NCI-H510A treated with DMSO at 0.1 percent for 48 hours (cell line): Measurements from ENCODE around the gene CD46.
A peak's percentile ranks its signal among the peaks of the same experiment; 100 is the strongest.

ENCODE experiments used
- DNase-seq: peaks from one replicate; lab custom pipeline; 2025; lab: John Stamatoyannopoulos, UW

The CD46 gene

GRCh38 chr1:207813946-207814345 lies 62.1 kb downstream of the CD46 start:
- no peak for DNase-seq

GRCh38 chr1:207814469-207814868 lies 62.6 kb downstream of the CD46 start:
- DNase-seq, result no peak

GRCh38 chr1:207815466-207815865 lies 63.6 kb downstream of the CD46 start:
- no peak for DNase-seq

- no peak for DNase-seq
Measured at GRCh38 chr1:207815913-207816291, 64.0 kb downstream of the CD46 start.

- DNase-seq, result no peak
Measured at GRCh38 chr1:207817166-207817565, 65.3 kb downstream of the CD46 start.

- DNase-seq, result no peak
Measured at GRCh38 chr1:207817778-207818751, 66.2 kb downstream of the CD46 start.

GRCh38 chr1:207818971-207819451 lies 67.2 kb downstream of the CD46 start:
- DNase-seq, result no peak

GRCh38 chr1:207820568-207821463 lies 69.0 kb downstream of the CD46 start:
- no peak for DNase-seq

GRCh38 chr1:207821464-207822045 lies 69.7 kb downstream of the CD46 start:
- DNase-seq, result no peak

GRCh38 chr1:207822124-207822601 lies 70.3 kb downstream of the CD46 start:
- DNase-seq, result no peak

- DNase-seq, result peak; percentile 95
Measured at GRCh38 chr1:207822602-207823451, 71.0 kb downstream of the CD46 start.

- DNase-seq, result no peak
Measured at GRCh38 chr1:207823531-207823879, 71.7 kb downstream of the CD46 start.

GRCh38 chr1:207823880-207824566 lies 72.2 kb downstream of the CD46 start:
- peak; percentile 86 for DNase-seq

GRCh38 chr1:207824691-207825408 lies 73.0 kb downstream of the CD46 start:
- no peak for DNase-seq

- DNase-seq, result no peak
Measured at GRCh38 chr1:207825409-207825695, 73.5 kb downstream of the CD46 start.

- no peak for DNase-seq
Measured at GRCh38 chr1:207825719-207826556, 74.1 kb downstream of the CD46 start.

GRCh38 chr1:207826557-207827487 lies 75.0 kb downstream of the CD46 start:
- no peak for DNase-seq

- no peak for DNase-seq
Measured at GRCh38 chr1:207827488-207827830, 75.6 kb downstream of the CD46 start.
